K562 (cell line): ENCODE results near the gene B3GALT4. TPM values are rescaled to one million over a fixed set of nuclear protein-coding genes. Genes with fewer than 3 reads are reported as not detected.

Experiments
- ARHGAP35 ChIP-seq: fragments of 450-650 bp; IDR thresholded peaks from 2 replicates; pipeline ENCODE4 v1.6.1; 2018; ENCODE audit not compliant: partially characterized antibody
- CBX5 ChIP-seq: IDR thresholded peaks from 2 replicates; pipeline ENCODE4 v1.6.1; 2014; ENCODE audit warnings: low read depth, borderline replicate concordance
- DEAF1 ChIP-seq: fragments of 450-650 bp; formaldehyde crosslinking; IDR thresholded peaks from 2 replicates; pipeline ENCODE4 v1.4.0; 2020; ENCODE audit warnings: mild to moderate bottlenecking, moderate library complexity
- ESRRA ChIP-seq: fragments of 450-650 bp; IDR thresholded peaks from 2 replicates; pipeline ENCODE4 v1.6.1; 2014; ENCODE audit warnings: low read depth, mild to moderate bottlenecking, moderate library complexity, borderline replicate concordance
- FOXO4 ChIP-seq: fragments of 450-650 bp; formaldehyde crosslinking; IDR thresholded peaks from 2 replicates; pipeline ENCODE4 v1.4.0; 2020; ENCODE audit warnings: mild to moderate bottlenecking, moderate library complexity
- GTF2A2 ChIP-seq: IDR thresholded peaks from 2 replicates; pipeline ENCODE4 v1.6.1; 2016; ENCODE audit warnings: mild to moderate bottlenecking, missing genetic modification characterization, missing compliant biosample characterization
- HDAC3 ChIP-seq: fragments of 450-650 bp; IDR thresholded peaks from 2 replicates; pipeline ENCODE4 v1.6.1; 2018; ENCODE audit warnings: borderline replicate concordance, mild to moderate bottlenecking, moderate library complexity; ENCODE audit not compliant: partially characterized antibody
- HMBOX1 ChIP-seq: sonication (generic); IDR thresholded peaks from 2 replicates; pipeline ENCODE4 v1.6.1; 2016
- HMGN3 ChIP-seq: IDR thresholded peaks from 2 replicates; pipeline ENCODE4 v1.6.1; 2011; ENCODE audit warnings: borderline replicate concordance, low read depth, mild to moderate bottlenecking, mixed read lengths, low read length; ENCODE audit not compliant: insufficient read length; ENCODE audit errors: extremely low read depth
- KDM2B ChIP-seq: fragments of 250-450 bp; sonication (Bioruptor Pico); IDR thresholded peaks from 2 replicates; pipeline ENCODE4 v1.8.0; 2021; ENCODE audit warnings: mild to moderate bottlenecking, moderate library complexity
- MAZ ChIP-seq, 2 experiments: fragments of 450-650 bp in 1 of 2; sonication (generic) in 1 of 2; formaldehyde crosslinking; IDR thresholded peaks in 1 of 2; conservative IDR thresholded peaks in 1 of 2; 2 replicates each; pipeline versions ENCODE4 v1.4.0 to v1.5.0; 2020; ENCODE audit warnings: mild to moderate bottlenecking in 1 of 2, missing genetic modification reagents in 1 of 2
- MCM5 ChIP-seq: fragments of 450-650 bp; IDR thresholded peaks from 2 replicates; pipeline ENCODE4 v1.6.1; 2016; ENCODE audit warnings: low read depth
- MTF1 ChIP-seq: fragments of 250-450 bp; sonication (Bioruptor Pico); IDR thresholded peaks from 2 replicates; pipeline ENCODE4 v1.9.0; 2021; ENCODE audit warnings: moderate library complexity, mild to moderate bottlenecking, inconsistent platforms, borderline replicate concordance
- NUFIP1 ChIP-seq: fragments of 450-650 bp; IDR thresholded peaks from 2 replicates; pipeline ENCODE4 v1.6.1; 2018; ENCODE audit not compliant: partially characterized antibody
- SNRNP70 ChIP-seq: fragments of 200-400 bp; formaldehyde crosslinking; optimal IDR thresholded peaks from 2 replicates; pipeline ENCODE3; 2017; ENCODE audit warnings: low read depth, low read length
- TRIM25 ChIP-seq: fragments of 450-650 bp; IDR thresholded peaks from 2 replicates; pipeline ENCODE4 v1.7.0; 2016; ENCODE audit warnings: borderline replicate concordance
- ZBTB5 ChIP-seq: fragments of 450-650 bp; IDR thresholded peaks from 2 replicates; pipeline ENCODE4 v1.6.1; 2017; ENCODE audit warnings: antibody characterized with exemption
- ZNF134 ChIP-seq: fragments of 250-450 bp; sonication (Bioruptor Pico); conservative IDR thresholded peaks from 2 replicates; pipeline ENCODE4 v1.4.0; 2020
- polyA plus RNA-seq, 8 experiments: library from polyadenylated mRNA; depleted of rRNA in 4 of 8; stranded (reverse) in 5 of 8; unstranded in 3 of 8; fragments of >200 nt; fragmentation: Nextera tagmentation in 2 of 8; fragmentation: Illumina TruSeq in 1 of 8; extraction: Ambion mirVana in 2 of 8; extraction: Trizol in 1 of 8; gene quantifications; 2 replicates each; pipeline versions ENCODE4 v1.2.1 to v1.2.3, GENCODE V29; 2011 to 2014; ENCODE audit warnings: inconsistent platforms in 1 of 8, missing spikeins in 1 of 8
- total RNA-seq, 7 experiments: library from RNA; depleted of rRNA in 6 of 7; stranded (reverse); fragments of >200 nt in 6 of 7; fragmentation: Illumina TruSeq in 2 of 7; extraction: Trizol in 2 of 7; gene quantifications; 2 replicates each; pipeline versions ENCODE4 v1.2.1 to v1.2.3, GENCODE V29; 2011 to 2021; ENCODE audit warnings: low replicate concordance in 1 of 7

The B3GALT4 gene
- total and polyA plus RNA-seq, 9 of the 15 experiments (the other 6 are each of a cell fraction or from before 2014, with no cell fraction given), result 0.11 to 1.3 (median 0.53) TPM; not detected in 1

GRCh38 chr6:33298773-33299236 lies 21.9 kb downstream of the B3GALT4 start, which contains the start of gene RGL2 (continued):
- TF ChIP-seq DEAF1 (CRISPR knock-in tag) (0 out of 2 replicates have a peak, but pooled peaks have one; percentile 15), TRIM25 (peak; percentile 70; the same call in 1 of the 2 replicates), ARHGAP35 (no peak), HMBOX1 (0 out of 2 replicates have a peak, but pooled peaks have one; percentile 3), MTF1 (CRISPR knock-in tag) (peak; percentile 45; the same call in 1 of the 2 replicates), SNRNP70 (no peak), FOXO4 (0 out of 2 replicates have a peak, but pooled peaks have one; percentile 75), ESRRA (0 out of 2 replicates have a peak, but pooled peaks have one; percentile 10), CBX5 (no peak), ZNF134 (CRISPR knock-in tag) (0 out of 2 replicates have a peak, but pooled peaks have one; percentile 33), KDM2B (CRISPR knock-in tag) (0 out of 2 replicates have a peak, but pooled peaks have one; percentile 31), GTF2A2 (0 out of 2 replicates have a peak, but pooled peaks have one; percentile 36), MCM5 (no peak), NUFIP1 (no peak), ZBTB5 (peak; percentile 55; the same call in 1 of the 2 replicates), HDAC3 (no peak), HMGN3 (peak; percentile 44), MAZ (CRISPR knock-in tag; conservative IDR thresholded peaks at IDR 0.05 in 1 of 2, IDR thresholded peaks at IDR 0.05 in 1 of 2) (peak in 1 of 2 experiments; percentile 90)
